Epithelial cell of prostate (primary cell): ENCODE data around the gene HSBP1.

ENCODE experiments used
- DNase-seq: peaks from one replicate; pipeline ENCODE4 v3.0.0-alpha.2; 2011; ENCODE audit warnings: low read depth, low spot score
- H3K27ac ChIP-seq: fragments of 450-650 bp; 2 replicates; pipeline ENCODE4 v1.5.1; 2017; ENCODE audit warnings: mild to moderate bottlenecking

HSBP1 gene

DNA sequence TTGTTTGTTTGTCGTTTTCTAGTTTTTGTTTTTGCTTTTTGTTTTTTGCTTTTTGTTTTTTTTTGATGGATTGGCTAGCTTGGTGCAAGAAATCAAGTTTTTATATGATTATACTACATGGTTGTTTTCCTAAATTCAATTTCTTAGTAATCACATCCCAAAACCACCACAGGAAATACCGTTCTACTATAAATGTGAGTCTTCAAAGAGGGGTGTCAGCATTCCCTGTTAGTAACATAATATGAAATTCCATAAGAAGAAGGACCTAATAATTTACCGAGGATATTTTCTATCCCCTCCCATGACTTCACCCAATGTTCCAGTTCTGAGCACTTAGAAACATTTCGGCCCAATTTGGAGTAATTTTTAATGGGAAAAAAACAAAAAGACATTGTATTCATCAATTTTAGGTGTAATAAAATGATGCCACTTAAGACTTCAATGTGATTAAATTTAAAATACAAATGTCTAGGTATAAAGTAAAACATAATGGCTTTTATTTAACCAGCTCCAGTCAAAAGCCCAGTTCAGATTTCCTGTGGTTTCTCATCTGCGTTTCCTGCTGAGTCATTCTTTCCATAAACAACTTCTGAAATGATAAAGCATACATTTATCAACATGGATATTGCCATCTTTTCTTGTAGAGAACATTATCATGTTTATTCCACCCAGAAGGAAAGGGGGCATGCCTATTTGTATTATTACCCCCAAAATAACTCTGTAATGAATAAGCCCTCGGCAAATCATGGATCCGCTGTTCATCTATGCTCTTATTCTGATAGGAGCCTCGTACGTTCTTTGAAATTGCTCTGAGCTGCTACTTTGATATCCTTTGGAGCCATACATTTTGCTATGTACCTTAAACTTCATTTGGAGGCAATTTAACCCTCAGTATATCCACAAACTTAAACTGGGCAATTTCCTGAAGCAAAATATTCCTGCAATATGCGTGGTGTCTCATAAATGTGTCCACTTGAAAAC, 28.1 kb downstream of the HSBP1 start:
- DNase-seq = no peak
- H3K27ac ChIP-seq = no peak overlapping the region

DNA sequence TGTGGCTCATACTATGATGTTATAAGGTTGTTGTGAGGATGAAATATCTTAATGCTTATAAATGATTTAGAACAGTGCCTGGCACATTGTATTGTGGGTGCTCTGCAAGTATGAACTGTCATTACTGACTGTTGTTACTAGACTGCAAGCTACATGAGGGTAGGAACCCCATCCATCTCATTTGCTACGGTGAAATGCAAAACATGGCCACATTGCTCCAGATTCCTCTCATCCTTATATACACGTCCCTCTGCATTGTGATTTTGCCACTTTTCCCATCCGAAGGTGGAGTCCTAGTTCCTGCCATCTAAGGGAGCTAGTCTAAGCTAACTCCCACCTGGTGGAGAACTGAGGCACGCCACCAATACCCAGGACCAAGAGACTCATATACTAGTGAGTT, 29.8 kb downstream of the HSBP1 start:
- no peak for DNase-seq

DNA sequence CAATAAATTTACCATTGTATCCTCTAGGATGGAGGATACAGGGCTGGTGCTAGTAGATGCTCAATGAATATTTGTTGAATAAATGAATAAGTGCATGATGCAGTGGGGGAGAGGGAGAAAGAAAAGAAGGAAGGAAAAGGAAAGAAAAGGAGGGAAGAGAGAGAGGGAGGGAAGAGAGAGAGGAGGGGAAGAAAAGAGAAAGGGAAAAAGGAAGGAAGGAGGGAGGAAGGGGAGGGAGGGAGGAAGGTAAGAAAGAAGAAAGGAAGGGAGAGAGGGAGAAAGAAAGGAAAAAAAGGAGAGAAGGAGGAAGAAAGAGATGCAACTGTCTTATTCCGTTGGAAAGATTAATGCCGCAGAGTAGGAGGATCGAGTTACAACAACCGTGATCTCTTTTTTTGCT, 30.4 kb downstream of the HSBP1 start:
- H3K27ac ChIP-seq = no peak overlapping the region
- no peak for DNase-seq

More for the DNA sequence above, 29.8 kb downstream of the HSBP1 start:
- no peak overlapping the region for H3K27ac ChIP-seq

DNA sequence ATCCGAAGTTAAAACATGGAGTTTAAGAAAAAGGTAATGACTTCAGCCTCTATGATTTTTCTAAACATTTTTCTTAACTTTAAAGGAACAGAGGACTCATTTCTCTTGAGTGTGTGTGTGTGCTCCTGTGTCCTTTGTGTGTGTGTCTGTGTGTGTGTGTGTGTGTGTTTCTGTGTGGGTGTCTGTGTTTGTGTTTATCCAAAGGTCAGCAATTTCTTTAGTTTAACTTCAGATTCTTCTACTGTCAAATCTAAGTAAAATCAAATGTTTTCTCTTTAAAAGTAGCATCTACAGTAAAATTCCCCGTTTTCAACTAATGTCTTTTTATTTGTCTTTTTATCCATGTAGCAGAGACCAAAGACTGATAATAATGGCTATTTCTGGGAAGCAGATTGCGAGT, 31.8 kb downstream of the HSBP1 start:
- H3K27ac ChIP-seq = no peak overlapping the region
- DNase-seq = no peak

DNA sequence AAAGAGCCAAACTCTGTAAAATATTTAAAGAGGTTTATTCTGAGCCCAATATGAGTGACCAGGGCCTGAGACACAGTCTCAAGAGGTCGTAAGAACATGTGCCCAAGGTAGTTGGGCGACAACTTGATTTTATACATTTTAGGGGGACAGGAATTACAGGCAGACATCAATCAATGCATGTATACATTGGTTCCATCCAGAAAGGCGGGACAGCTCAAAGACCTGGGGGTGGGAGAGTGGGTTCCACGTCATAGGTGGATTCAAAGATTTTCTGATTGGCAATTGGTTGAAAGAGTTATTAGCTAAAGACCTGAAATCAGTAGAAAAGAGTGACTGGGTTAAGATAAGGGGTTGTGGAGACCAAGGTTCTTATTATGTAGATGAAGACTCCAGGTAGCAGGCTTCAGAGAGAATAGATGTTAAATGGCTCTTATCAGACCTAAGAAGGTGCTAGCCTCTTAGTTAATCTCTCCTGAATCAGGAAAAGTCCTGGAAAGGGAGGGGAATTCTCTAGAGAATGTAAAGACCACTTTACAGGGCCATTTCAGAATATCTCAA, 32.4 kb downstream of the HSBP1 start:
- H3K27ac ChIP-seq = no peak overlapping the region
- no peak for DNase-seq

DNA sequence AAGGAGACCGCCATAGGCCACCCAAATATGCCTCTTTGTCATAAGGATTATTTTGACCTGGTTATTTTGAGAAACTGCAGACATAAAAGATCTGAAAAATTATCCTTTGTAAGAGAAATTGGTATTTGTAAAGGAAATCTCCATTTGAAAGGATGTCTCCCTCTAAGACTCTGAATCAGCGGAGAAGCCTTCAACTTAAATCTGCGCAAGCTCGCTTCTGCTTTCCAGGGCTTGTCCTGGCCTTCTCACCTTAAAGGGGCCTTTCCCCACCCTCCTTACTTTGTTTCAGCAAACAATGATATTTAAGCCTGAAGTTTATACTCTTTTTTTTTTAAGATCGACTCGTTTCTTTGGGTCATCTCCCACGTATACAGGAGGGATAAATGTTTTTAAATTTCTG, 34.5 kb downstream of the HSBP1 start:
- no peak overlapping the region for H3K27ac ChIP-seq

DNA sequence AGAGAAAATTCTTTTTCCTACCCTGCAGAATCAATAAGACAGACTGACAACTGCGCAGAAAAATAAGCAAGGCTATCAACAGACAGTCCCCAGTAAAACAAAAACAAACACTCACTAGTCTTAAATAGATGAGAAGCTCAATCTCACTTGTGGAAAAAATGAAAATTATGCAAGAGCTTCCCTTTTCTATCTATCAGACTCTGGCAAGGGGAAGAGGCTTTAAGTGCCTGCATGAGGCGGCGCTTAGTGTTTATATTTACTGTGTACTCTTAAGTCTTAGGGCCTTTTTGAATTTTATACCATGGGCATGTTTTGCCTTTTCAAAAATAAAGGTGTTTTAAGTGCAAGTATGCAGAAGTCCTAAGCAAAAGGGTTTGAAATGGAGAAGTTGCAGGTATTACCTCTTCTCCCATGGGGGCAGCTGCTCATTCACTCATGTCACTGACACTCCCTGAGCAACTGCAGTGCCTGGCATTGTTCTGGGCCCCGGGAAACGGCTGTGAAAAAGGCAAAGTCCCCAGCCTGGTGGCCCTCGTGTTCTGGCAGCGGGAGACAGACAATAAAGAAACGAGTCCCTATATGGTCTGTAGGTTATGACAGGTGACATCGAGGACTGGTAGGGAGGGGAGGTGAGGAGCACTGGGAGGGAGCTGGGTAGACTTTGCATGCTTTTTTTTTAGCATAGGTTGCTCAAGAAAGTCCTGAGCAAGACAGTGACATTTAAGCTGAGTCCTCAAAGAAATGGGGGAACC, 35.2 kb downstream of the HSBP1 start:
- H3K27ac ChIP-seq = no peak overlapping the region
- no peak for DNase-seq

More for the DNA sequence above, 34.5 kb downstream of the HSBP1 start:
- no peak for DNase-seq

DNA sequence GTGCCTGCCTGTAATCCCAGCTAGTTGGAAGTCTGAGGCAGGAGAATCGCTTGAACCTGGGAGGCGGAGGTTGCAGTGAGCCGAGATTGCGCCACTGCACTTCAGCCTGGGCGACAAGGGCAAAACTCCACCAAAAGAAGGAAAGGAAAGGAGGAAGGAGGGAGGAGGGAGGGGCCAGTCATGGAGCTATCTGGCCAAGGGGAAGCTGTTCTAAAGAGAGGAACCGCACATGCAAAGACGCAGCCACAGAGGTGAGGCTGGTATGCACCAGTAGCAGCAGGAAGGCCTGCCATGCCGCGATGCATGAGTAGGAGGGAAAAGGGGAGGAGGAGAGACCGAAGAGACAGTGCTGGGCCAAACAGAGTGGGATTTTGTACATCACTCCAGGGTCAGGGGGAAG, 35.9 kb downstream of the HSBP1 start:
- DNase-seq = no peak
- H3K27ac ChIP-seq = no peak overlapping the region

DNA sequence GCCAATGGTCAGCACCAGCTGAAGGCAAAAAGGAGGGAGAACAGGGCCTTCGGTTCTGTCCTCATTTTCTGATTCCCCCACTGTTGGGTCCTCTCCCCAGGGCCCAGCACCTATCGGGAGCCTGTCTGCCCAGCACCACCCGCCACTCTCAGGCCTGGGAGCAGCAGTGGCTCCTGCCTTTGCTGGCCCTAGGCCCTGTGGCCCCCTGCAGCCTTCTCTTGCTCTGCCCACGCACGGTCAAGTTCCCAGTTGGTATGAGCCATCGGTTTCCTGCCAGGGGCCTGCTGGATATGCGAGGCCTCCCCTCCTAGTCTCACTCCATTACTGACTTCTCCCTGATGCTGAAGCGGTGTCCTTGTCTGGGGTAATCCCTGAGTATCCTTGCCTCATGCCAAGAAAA, 37.5 kb downstream of the HSBP1 start:
- H3K27ac ChIP-seq = no peak overlapping the region
- DNase-seq = no peak

DNA sequence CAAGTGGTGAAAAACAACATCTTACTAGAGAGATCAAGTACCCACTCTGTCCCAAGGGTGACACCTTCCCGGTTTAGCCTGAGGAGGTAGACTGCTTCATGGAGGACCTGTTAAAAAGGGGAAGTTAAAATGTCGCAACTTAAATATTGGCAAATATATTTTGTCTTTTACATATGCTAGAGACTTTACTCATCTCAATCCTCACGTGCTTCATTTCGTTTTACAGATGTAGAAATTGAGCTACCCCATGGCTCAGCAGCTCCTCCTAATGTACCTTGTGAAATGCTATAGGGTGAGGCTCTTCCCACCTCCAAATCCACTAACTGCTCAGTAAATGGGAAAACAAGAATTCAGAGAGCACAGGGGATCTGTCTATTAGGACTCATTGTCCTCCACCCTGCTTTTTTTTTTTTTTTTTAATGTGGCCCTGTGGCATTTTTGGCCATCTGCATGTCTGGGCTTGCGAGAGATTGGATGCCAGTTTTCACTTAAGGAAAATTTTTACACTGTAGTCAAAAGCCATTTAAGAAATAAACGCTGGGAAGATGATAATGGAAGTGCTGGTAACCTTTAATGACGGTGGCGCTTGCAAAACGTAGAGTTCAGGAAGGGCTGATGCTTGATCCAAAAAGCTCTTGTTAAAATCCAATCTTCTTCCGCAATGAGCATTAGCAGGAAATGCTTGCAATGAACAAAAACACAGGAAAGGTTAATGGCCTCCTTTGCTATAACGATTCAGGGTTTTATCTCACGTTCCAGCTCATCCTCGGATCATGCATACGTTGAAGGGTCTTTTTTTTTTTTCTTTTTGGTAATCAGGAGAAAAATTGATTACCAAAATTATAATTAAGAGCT, 39.8 kb downstream of the HSBP1 start:
- H3K27ac ChIP-seq = no peak overlapping the region
- no peak for DNase-seq

DNA sequence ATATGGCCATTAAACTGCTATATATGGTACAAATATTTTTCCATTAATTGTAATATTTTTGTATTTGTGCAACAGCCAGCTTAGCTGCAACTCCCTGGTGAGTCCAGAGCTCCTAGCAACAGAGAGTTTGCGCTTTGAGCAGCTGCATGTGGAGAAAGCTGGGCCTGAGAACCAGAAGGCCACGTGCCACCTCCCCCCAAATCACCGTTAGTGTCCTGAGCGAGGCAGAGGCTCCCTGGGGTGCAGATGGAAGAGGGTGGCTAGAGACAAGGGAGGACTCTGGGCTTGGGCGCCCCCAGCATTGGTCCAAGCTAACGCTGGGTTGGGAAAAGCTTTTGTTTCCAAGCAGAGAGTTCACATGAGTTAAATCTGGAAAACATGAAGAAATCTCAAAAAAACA, 41.6 kb downstream of the HSBP1 start:
- H3K27ac ChIP-seq = no peak overlapping the region
- DNase-seq = no peak

DNA sequence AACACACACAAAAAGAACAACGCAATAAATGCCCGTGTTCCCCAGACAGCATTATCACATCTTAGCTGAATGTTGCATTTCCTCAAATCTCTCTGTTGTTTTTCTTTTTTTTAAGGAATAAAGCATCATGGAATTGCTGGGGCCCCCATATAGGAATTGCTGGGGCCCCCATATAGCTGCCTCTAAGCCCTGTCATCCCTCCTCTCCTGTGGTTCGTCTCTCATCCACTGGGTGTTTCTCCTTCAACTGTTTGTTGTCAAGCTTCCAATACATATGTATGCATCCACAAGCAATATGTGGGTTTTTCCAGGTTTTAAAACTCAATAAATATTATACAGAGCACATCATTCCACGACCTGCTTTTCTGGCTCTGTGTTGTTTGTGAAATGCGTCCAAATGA, 43.2 kb downstream of the HSBP1 start:
- no peak overlapping the region for H3K27ac ChIP-seq
- DNase-seq = no peak

DNA sequence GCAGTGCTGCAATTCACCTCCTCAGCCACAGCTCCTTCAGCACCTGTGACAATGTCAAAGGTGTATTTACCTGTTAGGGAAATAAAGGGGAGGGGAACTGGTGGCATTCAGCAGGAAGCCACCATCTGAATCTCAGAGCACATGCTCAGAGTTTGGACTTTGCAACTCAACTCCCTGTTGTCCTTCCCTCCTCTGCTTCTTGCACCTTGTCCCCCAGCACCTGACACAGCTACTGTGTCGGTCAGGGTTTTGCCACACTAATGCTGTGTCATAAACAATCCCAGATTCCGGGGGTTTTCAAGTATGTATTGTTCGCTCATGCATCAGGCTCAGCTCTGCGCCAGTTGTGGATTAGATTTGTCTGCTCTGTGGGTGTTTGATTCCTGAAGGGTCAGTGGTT, 43.7 kb downstream of the HSBP1 start:
- H3K27ac ChIP-seq = no peak overlapping the region
- no peak for DNase-seq

DNA sequence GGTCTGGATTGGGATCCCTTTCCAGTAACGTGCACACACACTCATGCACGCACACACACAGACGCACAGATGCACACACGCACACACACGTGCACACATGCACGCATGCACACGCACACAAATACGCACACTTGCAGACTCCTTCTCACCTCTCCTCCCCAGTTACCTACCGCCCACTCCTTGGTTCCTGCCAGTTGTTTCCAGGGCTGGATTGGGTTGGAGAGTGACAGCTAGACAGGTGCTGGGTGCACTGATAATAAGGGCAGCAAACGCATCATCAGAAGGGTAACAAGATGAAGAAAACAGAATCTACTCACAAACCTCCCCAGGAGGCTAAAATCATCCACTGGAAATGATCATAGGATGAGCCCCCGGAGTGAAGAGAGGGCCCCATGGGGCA, 45.0 kb downstream of the HSBP1 start:
- DNase-seq = no peak
- H3K27ac ChIP-seq = no peak overlapping the region

DNA sequence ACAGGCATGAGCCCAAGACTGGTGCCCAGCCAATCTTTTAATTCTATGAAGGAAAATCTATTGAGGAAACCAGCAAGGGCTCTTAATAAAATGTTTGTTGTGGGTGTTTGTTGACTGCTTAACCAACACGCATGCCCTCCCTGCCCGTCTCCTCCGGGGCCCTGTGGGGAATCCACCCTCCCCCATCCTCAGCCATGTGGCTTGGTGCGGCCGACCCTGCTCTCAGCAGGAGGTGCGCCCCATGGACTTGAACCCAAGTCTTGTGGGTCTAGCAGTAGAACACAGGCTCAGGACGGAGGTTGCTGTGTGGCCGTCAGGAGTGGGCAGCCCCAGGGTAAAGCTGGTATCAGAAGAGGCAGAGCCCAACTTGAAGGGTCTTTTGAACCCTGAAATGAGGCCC, 46.1 kb downstream of the HSBP1 start:
- no peak for DNase-seq
- H3K27ac ChIP-seq = no peak overlapping the region

DNA sequence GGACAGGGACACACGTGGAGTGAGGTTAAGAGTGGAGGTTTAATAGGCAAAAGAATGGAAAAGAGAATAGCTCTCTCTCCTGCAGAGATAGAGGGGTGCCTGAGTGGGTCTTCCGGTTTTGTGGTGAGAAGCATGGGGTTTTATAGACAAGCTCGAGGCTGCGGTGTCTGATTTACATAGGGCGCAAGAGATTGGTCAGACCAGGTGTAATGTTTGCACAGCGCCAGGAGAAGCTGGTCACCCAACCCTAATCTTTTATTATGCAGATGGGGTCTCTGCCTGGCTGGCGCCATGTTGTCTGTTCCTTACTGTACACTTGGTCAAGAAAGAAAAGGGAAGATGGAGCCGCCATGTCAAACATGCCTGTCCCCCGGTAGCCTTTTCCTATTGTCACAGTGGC, 46.6 kb downstream of the HSBP1 start:
- H3K27ac ChIP-seq = no peak overlapping the region
- no peak for DNase-seq

DNA sequence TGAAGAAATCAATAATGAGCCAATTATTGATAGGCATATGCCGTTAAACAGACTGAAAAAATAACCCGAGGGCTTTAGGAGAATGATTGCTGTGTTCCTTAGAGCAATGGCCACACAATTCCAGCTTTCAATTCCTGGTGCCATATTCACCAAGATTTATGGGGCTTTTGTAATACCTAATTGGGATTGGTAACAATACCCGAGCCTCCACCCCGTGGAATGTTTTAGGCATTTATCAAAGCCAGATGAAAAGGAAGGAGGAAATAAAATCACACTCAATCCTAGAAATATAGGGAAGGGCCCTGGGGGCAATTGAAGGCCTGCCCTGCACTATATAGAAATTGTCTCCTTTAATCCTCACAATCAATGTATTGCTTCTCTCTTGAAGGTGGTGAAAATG, 49.0 kb downstream of the HSBP1 start:
- no peak overlapping the region for H3K27ac ChIP-seq
- DNase-seq = no peak

DNA sequence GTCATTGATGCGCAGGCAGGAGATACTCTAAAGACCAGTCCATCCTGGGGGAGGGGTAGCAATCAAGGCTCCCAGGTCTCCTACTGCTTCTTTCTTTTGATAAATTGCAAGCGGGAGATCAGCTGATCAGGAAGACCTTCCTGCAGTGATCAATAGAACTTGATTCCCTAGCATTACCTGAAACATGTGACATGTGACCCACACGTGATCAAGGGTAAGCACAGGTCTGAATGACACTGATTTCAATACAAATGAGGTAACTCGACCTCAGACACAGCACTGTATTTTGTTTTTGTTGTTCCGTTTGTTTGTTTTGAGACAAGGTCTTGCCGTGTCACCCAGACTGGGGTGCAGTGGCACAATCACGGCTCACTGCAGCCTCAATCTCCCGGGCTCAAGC, 51.5 kb downstream of the HSBP1 start:
- H3K27ac ChIP-seq = no peak overlapping the region
- DNase-seq = no peak

DNA sequence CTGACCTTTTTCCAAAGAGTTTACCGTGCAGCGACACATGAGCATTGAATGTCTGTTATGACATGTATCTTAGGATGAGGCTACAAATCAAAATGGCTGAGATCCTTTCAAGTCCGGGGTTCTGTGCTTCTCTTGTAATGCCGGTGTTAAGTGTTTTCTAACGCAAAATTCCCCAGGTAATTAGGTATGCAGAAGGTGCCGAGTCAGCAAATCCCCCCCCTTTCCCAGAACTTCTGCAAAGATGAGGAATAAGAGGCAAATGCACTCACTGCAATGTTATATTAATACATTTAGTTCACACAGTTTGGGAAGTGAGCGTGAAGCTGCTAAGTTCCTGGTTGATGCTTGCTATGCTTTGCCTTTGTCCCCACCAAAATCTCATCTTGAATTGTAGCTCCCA, 54.9 kb downstream of the HSBP1 start:
- DNase-seq = no peak

DNA sequence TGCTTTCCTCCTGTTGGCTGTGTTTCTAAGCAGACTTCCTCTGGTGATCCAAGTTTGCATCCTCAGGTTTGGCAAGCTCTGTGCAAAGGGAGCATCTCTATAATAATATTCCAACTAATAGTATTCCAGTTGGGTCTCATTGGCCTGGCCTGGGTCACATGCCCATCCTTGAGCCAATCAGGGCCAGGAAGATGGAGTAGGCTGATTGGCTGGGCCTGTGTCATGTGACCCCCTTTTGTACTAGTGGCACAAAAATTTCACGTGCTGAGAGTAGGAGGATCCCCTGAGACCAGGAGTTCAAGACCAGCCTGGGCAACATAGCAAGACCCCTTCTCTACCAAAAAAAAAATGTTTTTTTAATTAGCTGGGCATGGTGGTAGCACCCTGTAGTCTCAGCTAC, 55.9 kb downstream of the HSBP1 start:
- no peak for DNase-seq
- H3K27ac ChIP-seq = no peak overlapping the region

More for the DNA sequence above, 54.9 kb downstream of the HSBP1 start:
- H3K27ac ChIP-seq = no peak overlapping the region
